ENCODE data around the gene GPC1. TPM values are rescaled to one million over a fixed set of nuclear protein-coding genes. Genes with fewer than 3 reads are reported as not detected.

GPC1 gene
- total RNA-seq, 1 donor from 2014 or later = 88.0 TPM

DNA sequence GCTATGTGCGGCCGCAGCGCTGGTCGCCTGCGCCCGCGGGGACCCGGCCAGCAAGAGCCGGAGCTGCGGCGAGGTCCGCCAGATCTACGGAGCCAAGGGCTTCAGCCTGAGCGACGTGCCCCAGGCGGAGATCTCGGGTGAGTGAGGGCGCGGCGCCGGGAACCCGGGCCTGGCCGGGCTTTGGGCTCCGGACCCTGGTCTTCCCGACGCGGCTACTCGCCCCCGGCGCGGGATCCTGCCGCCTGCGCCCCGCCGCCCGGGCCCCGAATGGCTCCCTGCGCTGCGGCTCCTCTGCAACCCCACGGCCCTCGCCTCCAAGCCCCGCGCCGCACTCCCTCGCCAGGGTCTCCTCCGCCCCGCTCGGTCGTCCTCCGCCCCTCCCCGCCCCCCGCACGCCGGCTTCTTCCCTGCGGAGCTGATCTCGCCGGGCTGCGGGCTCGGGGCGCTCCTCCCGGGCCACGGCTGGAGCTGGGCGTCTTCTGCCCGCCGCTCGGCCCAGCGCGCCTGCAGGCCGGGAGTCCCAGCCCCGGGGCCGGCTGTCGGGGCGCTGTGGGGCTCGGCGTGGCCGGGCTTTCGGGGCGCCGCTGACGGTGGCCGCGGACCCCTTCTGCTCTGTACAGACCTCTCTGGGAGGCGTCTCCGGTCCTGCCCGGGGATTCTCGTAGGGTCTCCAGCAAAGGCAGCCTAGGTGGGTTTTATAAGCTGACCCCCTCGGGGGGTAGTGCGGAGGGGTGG lies 652 bp downstream of the GPC1 start:
- H3K4me1 Mint-ChIP-seq = peaks cover 18% of the 10 kb centered on the region
- H3K27me3 Mint-ChIP-seq (ENCODE audit: low read depth) = peaks cover 25% of the 10 kb centered on the region
- no peaks in the 10 kb centered on the region for H3K36me3 Mint-ChIP-seq
- TF ChIP-seq, protein P1, sequence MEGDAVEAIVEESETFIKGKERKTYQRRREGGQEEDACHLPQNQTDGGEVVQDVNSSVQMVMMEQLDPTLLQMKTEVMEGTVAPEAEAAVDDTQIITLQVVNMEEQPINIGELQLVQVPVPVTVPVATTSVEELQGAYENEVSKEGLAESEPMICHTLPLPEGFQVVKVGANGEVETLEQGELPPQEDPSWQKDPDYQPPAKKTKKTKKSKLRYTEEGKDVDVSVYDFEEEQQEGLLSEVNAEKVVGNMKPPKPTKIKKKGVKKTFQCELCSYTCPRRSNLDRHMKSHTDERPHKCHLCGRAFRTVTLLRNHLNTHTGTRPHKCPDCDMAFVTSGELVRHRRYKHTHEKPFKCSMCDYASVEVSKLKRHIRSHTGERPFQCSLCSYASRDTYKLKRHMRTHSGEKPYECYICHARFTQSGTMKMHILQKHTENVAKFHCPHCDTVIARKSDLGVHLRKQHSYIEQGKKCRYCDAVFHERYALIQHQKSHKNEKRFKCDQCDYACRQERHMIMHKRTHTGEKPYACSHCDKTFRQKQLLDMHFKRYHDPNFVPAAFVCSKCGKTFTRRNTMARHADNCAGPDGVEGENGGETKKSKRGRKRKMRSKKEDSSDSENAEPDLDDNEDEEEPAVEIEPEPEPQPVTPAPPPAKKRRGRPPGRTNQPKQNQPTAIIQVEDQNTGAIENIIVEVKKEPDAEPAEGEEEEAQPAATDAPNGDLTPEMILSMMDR (IDR thresholded peaks at IDR 0.05; ENCODE audit: unreplicated experiment) = no peak
- peak overlapping the region; percentile 65 for H3K4me3 Mint-ChIP-seq
- H3K27ac Mint-ChIP-seq = no peak overlapping the region
- H3K9me3 Mint-ChIP-seq = no peaks in the 10 kb centered on the region
- DNase-seq (ENCODE audit: low spot score in 2 of 2, unreplicated experiment in 2 of 2) = no peak

DNA sequence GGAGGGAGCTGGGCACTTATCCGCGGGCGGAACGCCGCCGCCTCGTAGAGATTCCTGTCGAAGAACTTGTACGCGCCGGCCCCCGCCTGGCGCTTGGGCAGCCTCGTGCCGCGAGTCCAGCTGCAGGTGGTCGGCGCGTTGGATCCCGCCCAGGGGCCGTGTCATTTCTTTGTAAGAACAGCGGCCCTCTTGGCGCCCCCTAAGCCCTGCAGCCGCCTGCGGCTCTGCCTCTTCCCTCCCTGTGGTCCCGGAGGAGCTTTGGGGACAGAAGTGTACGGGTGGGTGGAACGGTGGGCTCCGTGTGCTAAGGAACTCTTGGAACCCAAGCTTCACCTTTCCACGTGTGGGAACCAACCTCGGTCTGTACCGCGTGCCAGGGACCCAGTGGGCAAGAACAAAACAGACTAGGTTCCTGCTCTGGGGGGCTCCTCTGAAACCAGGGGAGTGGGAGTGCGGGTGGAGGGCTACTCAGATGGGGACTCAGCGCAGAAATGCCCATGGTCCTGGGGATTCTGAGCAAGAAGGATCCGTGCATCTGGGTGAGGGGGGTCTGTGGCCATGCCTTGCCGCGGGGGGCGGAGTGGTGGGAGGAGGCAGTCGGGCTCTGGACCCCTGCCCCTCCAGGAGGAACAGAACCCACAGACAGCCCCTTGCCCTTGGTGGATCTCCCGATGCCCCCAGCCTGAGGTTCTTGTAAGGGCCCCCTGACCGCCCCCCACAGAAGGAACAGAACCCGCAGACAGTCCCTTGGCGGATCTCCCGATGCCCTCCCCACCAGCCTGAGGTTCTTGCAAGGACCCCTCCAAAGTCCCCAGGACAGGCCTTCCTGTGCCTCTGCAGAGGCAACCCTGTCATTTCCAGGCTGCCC lies 1.5 kb downstream of the GPC1 start:
- Mint-ChIP-seq H3K4me3 (peak overlapping the region; percentile 65), H3K36me3 (no peaks in the 10 kb centered on the region), H3K27me3 (ENCODE audit: low read depth) (peaks cover 20% of the 10 kb centered on the region), H3K9me3 (no peaks in the 10 kb centered on the region), H3K4me1 (peaks cover 18% of the 10 kb centered on the region), H3K27ac (no peak overlapping the region)
- TF ChIP-seq, protein P1 (IDR thresholded peaks at IDR 0.05; ENCODE audit: unreplicated experiment) = no peak
- DNase-seq (ENCODE audit: low spot score in 2 of 2, unreplicated experiment in 2 of 2) = no peak

DNA sequence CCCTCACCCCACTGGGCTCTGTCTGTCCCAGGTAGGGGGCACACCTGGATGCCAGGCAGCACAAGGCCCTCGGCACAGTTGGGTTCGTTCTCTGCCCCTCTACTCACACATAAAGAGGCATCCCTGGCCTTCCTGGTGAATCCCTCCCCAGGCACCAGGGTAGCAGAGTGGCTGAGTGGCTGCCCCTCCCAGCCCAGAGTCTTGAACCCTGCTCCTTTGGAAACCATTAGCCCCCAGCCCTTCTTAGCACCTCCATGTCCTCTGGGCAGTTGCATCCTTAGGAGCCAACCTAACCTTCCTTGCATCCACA lies 2.0 kb downstream of the GPC1 start:
- Mint-ChIP-seq H3K27ac (no peak overlapping the region), H3K36me3 (no peaks in the 10 kb centered on the region), H3K4me3 (peak overlapping the region; percentile 65), H3K27me3 (ENCODE audit: low read depth) (peaks cover 15% of the 10 kb centered on the region), H3K9me3 (no peaks in the 10 kb centered on the region), H3K4me1 (peaks cover 18% of the 10 kb centered on the region)
- TF ChIP-seq, protein P1 (IDR thresholded peaks at IDR 0.05; ENCODE audit: unreplicated experiment) = no peak
- no peak for DNase-seq (ENCODE audit: low spot score in 2 of 2, unreplicated experiment in 2 of 2)

DNA sequence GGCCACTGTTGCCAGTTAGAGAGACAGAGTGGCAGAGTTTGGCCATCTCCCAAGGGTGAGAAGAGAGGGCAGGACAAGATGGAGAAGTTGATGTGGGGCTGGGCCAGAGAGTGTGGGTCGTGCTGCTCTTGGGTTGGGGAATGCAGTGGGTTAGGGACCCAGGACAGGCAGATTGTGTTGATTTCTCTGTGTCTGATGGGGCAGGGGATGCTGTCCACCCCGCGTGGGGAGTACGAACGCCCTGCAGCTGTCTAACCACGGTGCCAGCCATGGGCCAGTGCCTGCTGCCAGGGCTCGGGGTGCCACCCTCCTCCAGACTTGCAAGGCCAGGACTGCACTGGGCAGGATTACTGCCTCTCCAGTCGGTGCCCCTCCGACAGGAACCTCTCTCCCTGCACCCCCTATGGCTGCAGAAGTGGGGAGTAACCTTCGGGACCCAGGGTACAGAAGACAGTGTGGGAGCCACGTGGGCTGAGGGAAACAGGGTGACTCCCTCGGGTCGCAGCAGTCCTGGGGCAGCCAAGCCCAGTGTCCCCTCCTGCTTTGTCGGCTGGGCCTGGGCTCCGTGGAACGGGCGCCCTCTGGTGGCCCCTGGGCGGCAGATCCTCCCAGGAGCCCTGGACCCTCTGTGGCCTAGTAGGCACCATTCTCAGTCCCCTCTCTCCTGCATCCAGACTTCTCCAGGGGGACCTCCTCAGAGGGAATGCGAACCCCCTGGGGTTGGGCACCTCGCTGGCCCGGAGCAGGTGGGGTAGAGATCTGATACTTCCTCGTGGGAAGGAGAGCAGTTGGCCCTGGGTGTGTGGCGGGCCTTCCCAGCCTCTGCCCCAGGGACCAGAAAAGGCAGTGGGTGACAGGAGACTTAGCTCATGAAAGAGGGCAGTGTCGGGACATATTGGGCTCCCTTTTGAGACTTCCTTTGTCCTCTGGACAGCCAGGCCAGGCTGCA lies 2.7 kb downstream of the GPC1 start:
- Mint-ChIP-seq H3K27me3 (ENCODE audit: low read depth) (peaks cover 12% of the 10 kb centered on the region), H3K4me3 (peak overlapping the region; percentile 65), H3K4me1 (peaks cover 18% of the 10 kb centered on the region), H3K36me3 (no peaks in the 10 kb centered on the region), H3K9me3 (no peaks in the 10 kb centered on the region), H3K27ac (peak overlapping the region; percentile 64)
- TF ChIP-seq, protein P1 (IDR thresholded peaks at IDR 0.05; ENCODE audit: unreplicated experiment) = peak; percentile 83
- DNase-seq (ENCODE audit: low spot score in 2 of 2, unreplicated experiment in 2 of 2) = peak in 1 of 2 experiments; percentile 84

Data from mesothelial cell of epicardium (in vitro differentiated cells).